ENCODE measurements around the gene TM9SF1. TPM values are rescaled to one million over a fixed set of nuclear protein-coding genes. Genes with fewer than 3 reads are reported as not detected.

The TM9SF1 gene
- total and polyA plus RNA-seq, 2 of the 13 experiments (the other 11 are each of a cell fraction or from before 2014, with no cell fraction given), result 83.2 to 110 TPM

GRCh38 chr14:24165785-24166184, 29.5 kb downstream of the TM9SF1 start:
- intact Hi-C loops (cut with micrococcal nuclease; ENCODE audit: unreplicated experiment), result no loop called here

GRCh38 chr14:24164518-24164991, 30.7 kb downstream of the TM9SF1 start:
- BruUV-seq (replicated peaks), result no TSS peak
- TF ChIP-seq ZNF333 (CRISPR knock-in tag; IDR thresholded peaks at IDR 0.05; ENCODE audit: borderline replicate concordance), result peak; percentile 23; the same call in 1 of the 2 replicates
- peak; percentile 22; the same call in 1 of the 2 replicates for TF ChIP-seq GABPB1 (CRISPR knock-in tag; IDR thresholded peaks at IDR 0.05)
- no peak for TF ChIP-seq YY1 (IDR thresholded peaks at IDR 0.05; ENCODE audit: insufficient read depth, insufficient replicate concordance, low read depth, low read length)
- peak; percentile 67 for TF ChIP-seq AGO2 (optimal IDR thresholded peaks at IDR 0.05; ENCODE audit: low read depth, low read length)
- 0 out of 2 replicates have a peak, but pooled peaks have one; percentile 41 for TF ChIP-seq ZNF83 (CRISPR knock-in tag; IDR thresholded peaks at IDR 0.05; ENCODE audit: borderline replicate concordance)
- peak; percentile 60; the same call in 1 of the 2 replicates for TF ChIP-seq MTA1 (CRISPR knock-in tag; IDR thresholded peaks at IDR 0.05; ENCODE audit: borderline replicate concordance)
- TF ChIP-seq ZNF768 (CRISPR knock-in tag; IDR thresholded peaks at IDR 0.05), result peak; percentile 45; the same call in 1 of the 2 replicates
- no peak for TF ChIP-seq ATF7 (IDR thresholded peaks at IDR 0.05)
- peak; percentile 28; the same call in 1 of the 2 replicates for TF ChIP-seq ATF7 (CRISPR knock-in tag; IDR thresholded peaks at IDR 0.05)
- TF ChIP-seq KDM2A (CRISPR knock-in tag; IDR thresholded peaks at IDR 0.05; ENCODE audit: borderline replicate concordance, low read depth), result no peak
- no peak for TF ChIP-seq ZNF235 (CRISPR knock-in tag; IDR thresholded peaks at IDR 0.05; ENCODE audit: borderline replicate concordance)
- TF ChIP-seq RBFOX2 (IDR thresholded peaks at IDR 0.05; ENCODE audit: low read depth, low read length), result peak; percentile 64
- 0 out of 2 replicates have a peak, but pooled peaks have one; percentile 39 for TF ChIP-seq ZNF550 (CRISPR knock-in tag; IDR thresholded peaks at IDR 0.05; ENCODE audit: borderline replicate concordance)
- peak; percentile 34; the same call in 1 of the 2 replicates for TF ChIP-seq NRL (CRISPR knock-in tag; IDR thresholded peaks at IDR 0.05; ENCODE audit: borderline replicate concordance)
- H3K9me3 ChIP-seq (ENCODE audit: low read length), result no peaks in the 10 kb centered on the region
- H3K79me2 ChIP-seq (ENCODE audit: insufficient read depth, low read length), result peaks cover 5% of the 10 kb centered on the region
- CTCF ChIA-PET (ENCODE audit: low intra/inter-chr PET ratio, low total read pairs), result no interaction called here
- no peak for ATAC-seq
- intact Hi-C loops (cut with micrococcal nuclease; ENCODE audit: unreplicated experiment), result no loop called here
- in situ Hi-C loops (cut with HindIII; ENCODE audit: extremely low pct_ligation_motif_present, low pct_unique_long_range_greater_than_20kb), result loop anchor here (5.0 kb wide), 1 partner anchor 107 kb away; no protein-coding TSS in a partner anchor
- no peak overlapping the region for H3K4me3 ChIP-seq (replicated peaks in 1 of 3; ENCODE audit: insufficient read depth in 1 of 3, low read depth in 2 of 3, low read length in 3 of 3)
- no peak overlapping the region for H3K27ac ChIP-seq (ENCODE audit: extremely low read length, insufficient read depth, low read length)
- FAIRE-seq, result no peak
- H3K9ac ChIP-seq (ENCODE audit: insufficient read depth, low read depth, low read length), result no peak overlapping the region
- H3K27me3 ChIP-seq (ENCODE audit: control insufficient read depth in 1 of 2, insufficient read depth in 2 of 2, low read length in 2 of 2), result no peaks in the 10 kb centered on the region; a peak in 1 of 5 replicates
- H3K4me1 ChIP-seq (ENCODE audit: insufficient read depth, low read length), result peaks cover 28% of the 10 kb centered on the region
- H4K20me1 ChIP-seq (ENCODE audit: insufficient read depth, low read length), result no peaks in the 10 kb centered on the region
- WGBS (ENCODE audit: low lambda C conversion rate), result 98% methylated on average over 14 of the region's 14 CpGs
- H3K4me2 ChIP-seq (ENCODE audit: low read depth, low read length), result no peak overlapping the region
- no peak overlapping the region for H2AFZ ChIP-seq (ENCODE audit: low read length)
- H3K36me3 ChIP-seq (replicated peaks in 1 of 2; ENCODE audit: control insufficient read depth in 1 of 2, insufficient read depth in 2 of 2, low read length in 2 of 2), result peaks cover 40 to 51% of the 10 kb centered on the region in 2 experiments; a peak in 4 of 5 replicates
- no peak for DNase-seq (ENCODE audit: low spot score)
- POLR2A ChIA-PET, result interaction anchor here (0.7 to 2.0 kb wide), 6 partner anchors 13 to 78 kb away, joined by 3 to 10 read pairs (median 4); partner anchors contain the start of genes DCAF11, EMC9, NRL and PCK2

More at GRCh38 chr14:24165785-24166184, 29.5 kb downstream of the TM9SF1 start:
- ChIA-PET CTCF (ENCODE audit: low intra/inter-chr PET ratio, low total read pairs) (no interaction called here), POLR2A (interaction anchor here (1.1 to 2.0 kb wide), 4 partner anchors 11 to 30 kb away, joined by 3 to 10 read pairs (median 4); partner anchors contain the start of genes EMC9, PSME1 and PSME2)
- Histone ChIP-seq H3K4me2 (ENCODE audit: low read depth, low read length) (no peak overlapping the region), H3K27ac (ENCODE audit: extremely low read length, insufficient read depth, low read length) (no peak overlapping the region), H3K4me3 (replicated peaks in 1 of 3; ENCODE audit: insufficient read depth in 1 of 3, low read depth in 2 of 3, low read length in 3 of 3) (no peak overlapping the region), H4K20me1 (ENCODE audit: insufficient read depth, low read length) (no peaks in the 10 kb centered on the region), H3K79me2 (ENCODE audit: insufficient read depth, low read length) (peaks cover 5% of the 10 kb centered on the region), H3K4me1 (ENCODE audit: insufficient read depth, low read length) (peaks cover 17% of the 10 kb centered on the region), H3K36me3 (replicated peaks in 1 of 2; ENCODE audit: control insufficient read depth in 1 of 2, insufficient read depth in 2 of 2, low read length in 2 of 2) (peaks cover 30 to 40% of the 10 kb centered on the region in 2 experiments; a peak in 4 of 5 replicates), H3K9me3 (ENCODE audit: low read length) (no peaks in the 10 kb centered on the region), H3K27me3 (ENCODE audit: control insufficient read depth in 1 of 2, insufficient read depth in 2 of 2, low read length in 2 of 2) (no peaks in the 10 kb centered on the region; a peak in 1 of 5 replicates), H2AFZ (ENCODE audit: low read length) (no peak overlapping the region), H3K9ac (ENCODE audit: insufficient read depth, low read depth, low read length) (no peak overlapping the region)
- FAIRE-seq (no peak), DNase-seq (ENCODE audit: low spot score) (no peak), ATAC-seq (no peak)
- BruUV-seq (replicated peaks), result no TSS peak
- TF ChIP-seq ZNF572 (CRISPR knock-in tag; IDR thresholded peaks at IDR 0.05), result 0 out of 2 replicates have a peak, but pooled peaks have one; percentile 30
- no peak for TF ChIP-seq ZNF274 (CRISPR knock-in tag; IDR thresholded peaks at IDR 0.05)
- 0 out of 2 replicates have a peak, but pooled peaks have one; percentile 24 for TF ChIP-seq ZNF563 (CRISPR knock-in tag; IDR thresholded peaks at IDR 0.05)
- in situ Hi-C loops (cut with HindIII; ENCODE audit: extremely low pct_ligation_motif_present, low pct_unique_long_range_greater_than_20kb), result no loop called here
- WGBS (ENCODE audit: low lambda C conversion rate), result 92% methylated on average over 5 of the region's 5 CpGs
